GM18870 (cell line): ENCODE results near the gene SF3B2.
A peak's percentile ranks its signal among the peaks of the same experiment; 100 is the strongest.
"Not testable (repeated sequence)": the region's sequence is repeated elsewhere in the genome, so short reads cannot be mapped to it uniquely, and the experiment has no call there.

ENCODE experiments used
- ATAC-seq: cut with Tn5 transposase; IDR thresholded peaks from one replicate; pipeline ENCODE4 v1.9.1; 2021; ENCODE audit warnings: moderate library complexity; ENCODE audit not compliant: unreplicated experiment

SF3B2 gene

DNA sequence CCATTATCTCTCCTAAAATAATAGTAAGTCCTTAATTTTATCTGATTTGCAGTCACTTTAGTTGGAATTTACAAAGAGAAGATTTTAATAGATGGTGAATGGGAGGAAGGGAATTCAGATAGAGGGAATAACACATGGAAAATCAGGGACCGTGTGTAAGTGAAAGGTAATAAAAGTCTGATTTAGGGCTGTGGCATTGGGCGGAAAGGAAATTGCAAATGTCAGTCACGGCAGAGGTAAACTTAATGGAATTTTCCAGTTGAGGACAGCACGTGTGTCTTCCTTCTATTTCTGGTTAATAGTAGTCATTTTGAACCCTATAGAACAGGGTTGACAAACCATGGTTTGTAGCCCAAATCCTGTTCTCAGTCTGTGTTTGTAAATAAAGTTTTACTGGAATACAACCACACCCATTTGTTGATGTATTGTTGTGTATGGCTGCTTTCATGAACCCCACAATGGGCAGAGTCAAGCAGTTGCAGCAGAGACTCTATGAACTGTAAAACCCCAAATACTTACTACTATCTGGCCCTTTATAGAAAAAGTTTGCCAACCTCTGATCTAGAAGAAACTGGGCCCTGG, 52.0 kb downstream of the SF3B2 start:
- ATAC-seq = no peak

DNA sequence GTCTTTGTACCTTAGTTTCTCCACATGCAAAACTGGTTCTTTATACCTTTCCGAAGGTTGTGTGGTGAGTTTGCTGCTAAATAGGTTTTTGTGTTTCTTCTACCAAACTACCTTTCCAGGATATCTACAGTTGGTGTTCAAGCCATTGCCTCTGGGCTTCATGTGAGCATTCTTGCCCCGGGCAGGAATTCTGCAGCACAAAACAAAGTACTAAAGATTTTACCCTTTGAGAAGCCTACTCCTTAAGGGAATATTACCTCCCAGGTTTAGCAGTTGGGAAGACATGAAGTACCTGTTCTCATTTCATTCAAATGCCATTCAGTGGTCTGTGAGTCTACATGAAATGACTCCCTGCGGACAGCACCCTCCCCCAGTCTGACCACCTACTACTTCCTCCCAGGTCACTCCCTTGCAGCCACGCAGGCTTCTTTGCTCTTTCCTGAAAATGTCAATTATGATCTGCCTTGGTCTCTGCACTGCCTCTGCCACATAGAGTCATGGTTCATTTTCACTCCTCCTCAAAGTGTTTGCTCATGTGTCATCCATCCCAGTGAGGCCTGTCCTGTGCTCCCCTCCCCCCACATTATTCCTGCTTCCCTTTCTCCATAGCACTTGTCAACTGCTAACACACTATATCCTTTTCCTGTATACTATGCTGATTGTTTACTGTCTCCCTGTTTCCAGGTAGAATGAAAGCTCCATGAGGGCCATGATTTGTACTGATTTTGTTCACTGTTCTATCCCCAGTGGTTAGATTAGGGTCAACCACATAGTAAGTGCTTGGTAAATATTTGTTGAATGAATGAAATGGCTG, 54.8 kb downstream of the SF3B2 start:
- ATAC-seq = no peak

DNA sequence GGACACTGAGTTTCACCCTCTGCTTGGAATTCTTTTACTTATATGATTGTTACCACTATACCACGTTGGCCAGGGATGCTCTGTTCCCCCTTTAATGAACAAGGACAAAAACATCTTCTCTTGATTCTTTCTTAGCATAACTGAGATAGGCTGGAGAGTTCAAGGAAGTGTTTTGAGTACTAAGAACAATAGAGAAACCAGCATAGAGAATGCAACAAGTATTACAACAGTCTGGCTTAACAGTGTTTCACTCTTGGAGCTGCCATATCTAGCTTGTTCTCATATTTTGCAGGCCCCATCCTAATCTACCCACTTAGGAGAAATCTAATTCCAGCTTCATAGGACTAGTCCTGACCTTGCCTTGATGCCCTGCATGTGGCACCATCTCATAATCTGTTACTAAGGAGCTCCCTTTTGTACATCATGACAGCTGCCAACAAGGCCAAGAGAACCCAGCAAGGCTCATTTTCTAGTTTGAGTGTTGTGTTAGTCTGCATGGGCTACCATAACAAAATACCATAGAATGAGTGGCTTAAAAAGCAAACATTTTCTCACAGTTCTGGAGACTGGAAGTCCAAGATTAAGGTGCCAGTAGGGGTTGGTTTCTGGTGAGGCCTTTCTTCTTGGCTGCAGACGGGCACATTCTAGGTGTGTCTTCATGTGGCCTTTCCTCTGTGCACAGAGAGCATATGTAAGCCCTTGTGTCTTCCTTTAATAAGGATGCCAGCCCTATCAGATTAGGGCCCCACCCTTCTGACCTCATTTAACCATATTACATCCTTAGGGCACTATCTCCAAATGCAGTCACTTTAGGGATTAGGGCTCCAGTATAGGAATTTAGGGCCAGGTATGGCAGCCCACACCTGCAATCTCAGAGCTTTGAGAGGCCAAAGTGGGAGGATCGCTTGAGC, 55.7 kb downstream of the SF3B2 start:
- ATAC-seq = no peak

DNA sequence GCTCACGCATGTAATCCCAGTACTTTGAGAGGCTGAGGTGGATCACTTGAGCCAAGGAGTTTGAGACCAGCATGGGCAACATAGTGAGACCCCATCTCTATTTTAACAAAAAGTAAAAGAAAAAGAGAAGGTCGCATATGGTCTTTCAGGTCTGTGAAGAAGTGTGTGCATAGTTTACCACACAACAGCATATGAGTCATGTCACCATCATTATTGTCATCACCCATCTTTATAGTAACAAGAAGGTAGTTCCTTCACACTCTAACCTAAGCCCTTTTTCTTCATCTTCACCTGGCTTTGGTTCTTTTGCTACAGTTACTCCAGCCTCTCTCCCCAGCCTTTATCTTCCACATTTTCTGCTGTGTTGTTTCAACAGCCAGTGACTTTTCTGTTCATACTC, 57.1 kb downstream of the SF3B2 start:
- no peak for ATAC-seq

DNA sequence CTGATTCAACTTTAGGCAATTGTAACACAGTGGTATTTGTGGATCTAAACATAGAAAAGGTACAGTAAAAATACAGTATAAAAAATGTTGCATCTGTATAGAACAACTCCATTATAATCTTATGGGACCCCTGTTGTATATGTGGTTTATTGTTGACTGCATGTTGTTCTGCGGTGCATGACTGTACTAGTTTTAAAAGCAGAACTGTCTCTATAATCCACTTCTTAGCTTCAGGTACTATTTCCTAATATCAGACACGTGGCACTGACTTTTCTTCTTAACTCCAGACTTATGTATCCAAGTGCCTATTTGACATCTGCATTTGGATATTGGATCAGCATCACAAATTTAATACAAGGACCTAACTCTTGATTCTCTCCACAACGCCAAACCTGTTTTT, 59.0 kb downstream of the SF3B2 start:
- no peak for ATAC-seq

DNA sequence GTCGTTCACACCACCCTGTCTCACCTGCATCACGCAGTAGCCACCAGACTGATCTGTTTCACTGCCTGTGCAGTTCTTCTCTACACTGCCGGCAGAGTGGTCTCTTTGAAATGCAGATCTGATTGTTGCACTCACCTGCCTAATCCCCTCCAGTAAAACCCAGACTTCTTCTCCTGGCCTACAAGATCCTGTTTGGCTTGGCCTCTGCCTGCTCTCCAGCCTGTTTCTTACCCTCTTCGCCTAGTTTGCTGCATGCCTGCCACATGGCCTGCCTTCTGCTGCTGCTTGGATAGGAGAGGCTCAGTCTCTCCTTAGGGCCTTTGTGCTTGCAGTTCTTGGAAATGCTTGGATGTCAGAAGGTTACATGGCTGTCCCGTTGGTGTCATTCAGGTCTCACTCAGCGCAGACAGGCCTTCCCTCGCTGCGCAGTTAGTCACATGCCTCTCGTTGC, 59.9 kb downstream of the SF3B2 start:
- no peak for ATAC-seq

DNA sequence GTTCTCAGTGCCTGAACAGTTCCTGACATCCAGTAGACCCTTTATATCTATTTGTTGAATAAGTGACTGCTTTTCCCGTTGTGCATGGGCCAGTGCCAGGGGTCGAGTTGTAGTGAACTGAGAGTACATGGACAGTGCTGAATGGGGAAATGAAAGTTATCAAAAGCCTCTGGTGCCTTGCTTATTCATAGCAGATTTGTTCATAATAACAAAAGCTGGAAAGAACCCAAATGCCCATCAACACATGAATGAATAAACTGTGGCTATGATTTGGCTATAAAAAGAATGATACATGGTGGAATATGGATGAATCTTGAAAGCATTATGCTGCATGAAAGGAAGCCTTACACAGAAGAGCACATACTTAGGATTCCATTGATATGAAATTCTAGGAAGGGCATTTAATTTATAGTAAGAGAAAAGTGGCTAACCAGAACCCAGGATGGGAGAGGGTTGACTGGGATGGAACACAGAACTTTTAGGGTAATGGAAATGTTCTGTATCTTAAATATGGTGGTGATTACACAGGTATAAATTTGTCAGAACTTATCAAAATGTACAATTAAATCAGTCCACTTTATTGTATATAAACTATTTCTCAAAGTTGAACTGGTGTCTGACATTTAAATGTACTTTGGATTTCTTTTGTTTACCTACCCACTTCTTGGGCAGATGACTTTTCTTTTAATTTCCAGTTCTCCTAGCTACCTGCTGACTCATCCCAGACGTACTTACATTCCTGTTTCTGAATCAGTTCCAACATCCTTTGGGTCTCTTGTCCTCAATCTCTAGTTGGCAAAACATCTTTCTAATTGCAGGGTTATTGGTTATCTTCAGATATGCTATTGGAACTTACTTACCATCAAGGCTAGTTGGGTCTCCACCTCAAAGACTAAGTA, 60.7 kb downstream of the SF3B2 start:
- ATAC-seq = no peak

DNA sequence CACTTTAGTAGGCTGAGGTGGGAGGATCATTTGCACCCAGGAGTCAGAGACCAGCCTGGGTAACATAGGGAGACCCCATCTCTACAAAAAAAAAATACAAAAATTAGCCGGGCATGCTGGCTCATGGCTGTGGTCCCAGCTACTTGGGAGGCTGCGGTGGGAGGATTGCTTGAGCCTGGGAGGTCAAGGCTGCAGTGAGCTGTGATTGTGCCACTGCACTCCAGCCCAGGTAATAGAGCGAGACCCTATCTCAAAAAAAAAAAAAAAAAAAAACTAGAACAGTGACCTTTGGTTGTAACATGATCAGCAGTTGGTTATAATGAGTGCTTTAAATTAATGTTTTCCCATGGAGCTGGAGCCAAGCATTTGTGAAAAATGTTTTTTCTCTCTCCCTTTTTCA, 62.8 kb downstream of the SF3B2 start:
- ATAC-seq = not testable (repeated sequence)

DNA sequence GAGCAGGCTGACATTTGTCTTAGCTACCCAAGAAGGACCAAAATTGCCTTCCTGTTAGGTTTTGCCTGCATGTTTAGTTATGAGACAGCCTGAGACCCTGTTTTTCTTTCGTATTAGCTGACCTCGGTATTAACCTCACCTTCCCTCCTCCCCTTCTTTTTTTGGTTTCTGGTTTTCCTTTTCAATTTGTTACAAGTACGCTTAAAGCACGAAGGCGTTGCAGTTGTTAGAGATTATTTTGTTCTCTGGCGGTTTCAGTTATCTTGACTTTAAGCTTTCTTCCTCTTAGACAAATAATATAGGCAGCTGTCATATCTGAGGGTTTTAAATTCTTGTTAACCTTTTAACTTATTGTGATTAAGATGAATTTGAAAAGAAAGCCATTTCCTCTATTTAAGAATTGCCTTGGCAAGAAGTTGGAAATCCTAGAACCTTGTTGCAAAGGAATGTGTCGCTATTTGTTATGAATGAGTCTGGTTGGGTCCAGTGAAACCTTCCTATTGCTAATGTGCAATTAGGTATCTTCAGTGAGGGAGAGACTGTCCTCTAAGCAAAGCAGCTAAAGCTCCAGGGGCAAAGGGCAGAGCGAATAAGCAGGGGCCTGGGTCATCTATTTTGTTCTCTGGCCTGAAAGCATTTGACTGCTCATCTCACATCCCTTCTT, 63.6 kb downstream of the SF3B2 start:
- ATAC-seq = peak; percentile 42

DNA sequence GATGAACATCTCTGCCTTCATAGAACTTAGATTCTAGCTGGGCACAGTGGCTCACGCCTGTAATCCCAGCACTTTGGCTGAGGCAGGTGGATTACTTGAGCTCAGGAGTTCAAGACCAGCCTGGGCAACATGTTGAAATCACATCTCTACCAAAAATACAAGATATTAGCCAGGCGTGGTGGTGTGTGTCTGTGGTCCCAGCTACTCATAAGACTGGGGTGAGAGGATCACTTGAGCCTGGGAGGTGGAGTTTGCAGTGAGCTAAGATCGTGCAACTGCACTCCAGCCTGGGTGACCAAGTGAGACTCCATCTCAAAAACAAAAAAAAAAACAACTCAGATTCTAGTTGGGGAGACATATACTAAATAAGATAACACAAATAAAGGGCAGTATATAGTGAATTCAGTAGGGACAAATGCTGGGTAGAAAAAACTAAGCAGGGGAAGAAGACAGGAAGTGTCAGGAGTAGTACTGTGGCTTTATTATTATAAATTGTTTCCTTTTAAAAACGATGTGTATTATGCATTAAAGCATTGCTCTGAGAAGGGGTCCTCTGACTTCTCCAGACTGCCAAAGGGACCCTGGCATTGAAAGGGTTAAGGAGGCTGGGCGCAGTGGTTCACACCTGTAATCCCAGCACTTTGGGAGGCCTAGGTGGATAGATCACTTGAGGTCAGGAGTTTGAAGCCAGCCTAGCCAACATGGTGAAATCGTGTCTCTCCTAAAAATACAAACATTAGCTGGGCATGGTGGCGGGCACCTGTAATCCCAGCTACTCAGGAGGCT, 64.6 kb downstream of the SF3B2 start:
- no peak for ATAC-seq

DNA sequence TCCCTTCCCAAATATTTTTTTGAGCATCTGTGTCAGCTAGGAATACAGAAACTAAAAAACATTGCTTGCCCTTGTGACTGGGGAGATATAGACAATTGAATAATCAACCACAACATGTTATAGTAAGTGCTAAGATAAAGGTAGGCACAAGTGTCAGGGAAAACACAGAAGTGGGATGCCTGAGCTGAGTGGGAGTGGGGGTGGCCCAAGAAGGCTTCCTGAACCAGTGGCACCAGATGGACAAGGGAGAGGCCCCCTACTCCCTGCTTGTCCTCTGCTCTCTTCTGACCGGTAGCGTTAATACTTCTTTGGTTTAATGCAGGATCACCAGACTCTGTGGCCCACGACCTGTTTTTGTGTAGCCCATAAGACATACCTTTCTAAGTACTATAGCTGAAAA, 66.7 kb downstream of the SF3B2 start:
- no peak for ATAC-seq
